HEK293 (cell line): ENCODE data around the gene XPNPEP1.

Source experiments
- BCL11B ChIP-seq: fragments of 450-650 bp; formaldehyde crosslinking; IDR thresholded peaks from 2 replicates; pipeline ENCODE4 v1.5.1; 2016; ENCODE audit warnings: low read depth, missing biosample characterization, missing genetic modification characterization
- CTCF ChIP-seq: fragments of 450-650 bp; formaldehyde crosslinking; IDR thresholded peaks from 2 replicates; pipeline ENCODE4 v1.5.1; 2016; ENCODE audit warnings: missing biosample characterization, missing genetic modification characterization
- MEIS1 ChIP-seq: sonication (generic); formaldehyde crosslinking; IDR thresholded peaks from 2 replicates; pipeline ENCODE4 v1.8.1; 2022; ENCODE audit warnings: missing genetic modification reagents, mild to moderate bottlenecking, borderline replicate concordance
- SCRT1 ChIP-seq: fragments of 450-650 bp; formaldehyde crosslinking; IDR thresholded peaks from 2 replicates; pipeline ENCODE4 v1.5.1; 2016; ENCODE audit warnings: missing biosample characterization, missing genetic modification characterization, borderline replicate concordance
- SP2 ChIP-seq: fragments of 450-650 bp; formaldehyde crosslinking; IDR thresholded peaks from 2 replicates; pipeline ENCODE4 v1.5.1; 2016; ENCODE audit warnings: missing biosample characterization, missing genetic modification characterization
- TCF7L2 ChIP-seq: IDR thresholded peaks from 2 replicates; pipeline ENCODE4 v1.6.1; 2011; ENCODE audit warnings: low read depth, mild to moderate bottlenecking, inconsistent platforms, low read length, moderate library complexity, borderline replicate concordance
- ZBTB21 ChIP-seq: fragments of 450-650 bp; formaldehyde crosslinking; IDR thresholded peaks from 2 replicates; pipeline ENCODE4 v1.5.1; 2017; ENCODE audit warnings: missing biosample characterization, missing genetic modification characterization
- ZEB2 ChIP-seq: fragments of 450-650 bp; formaldehyde crosslinking; IDR thresholded peaks from 2 replicates; pipeline ENCODE4 v1.5.1; 2016; ENCODE audit warnings: missing biosample characterization, missing genetic modification characterization
- ZNF274 ChIP-seq, 2 experiments: fragments of 200-500 bp in 1 of 2; fragments of 450-650 bp in 1 of 2; sonication (Bioruptor generic) in 1 of 2; formaldehyde crosslinking in 1 of 2; IDR thresholded peaks; 2 replicates each; pipeline versions ENCODE4 v1.5.1 to v1.6.1; 2014 to 2016; ENCODE audit warnings: borderline replicate concordance in 1 of 2, inconsistent platforms in 1 of 2, low read length in 1 of 2, missing biosample characterization in 1 of 2, missing genetic modification characterization in 1 of 2
- ZNF302 ChIP-seq: fragments of 450-650 bp; formaldehyde crosslinking; IDR thresholded peaks from 2 replicates; pipeline ENCODE4 v1.5.1; 2016; ENCODE audit warnings: missing biosample characterization, missing genetic modification characterization, low read depth
- ZNF645 ChIP-seq: fragments of 450-650 bp; formaldehyde crosslinking; IDR thresholded peaks from 2 replicates; pipeline ENCODE4; 2016; ENCODE audit warnings: missing biosample characterization, missing genetic modification characterization
- TF ChIP-seq, protein P1 (sequence below): fragments of 450-650 bp; formaldehyde crosslinking; IDR thresholded peaks from 2 replicates; pipeline ENCODE4 v1.5.1; 2017; ENCODE audit warnings: missing biosample characterization, mild to moderate bottlenecking, missing genetic modification characterization, moderate library complexity
- TF ChIP-seq, protein P2 (sequence below): IDR thresholded peaks from 2 replicates; pipeline ENCODE4 v1.6.1; 2011; ENCODE audit warnings: mild to moderate bottlenecking, low read depth, low read length, borderline replicate concordance
- TF ChIP-seq, protein P3 (sequence below): fragments of 450-650 bp; formaldehyde crosslinking; IDR thresholded peaks from 2 replicates; pipeline ENCODE4 v1.5.1; 2016; ENCODE audit warnings: missing biosample characterization, missing genetic modification characterization

- TF ChIP-seq, protein P1, sequence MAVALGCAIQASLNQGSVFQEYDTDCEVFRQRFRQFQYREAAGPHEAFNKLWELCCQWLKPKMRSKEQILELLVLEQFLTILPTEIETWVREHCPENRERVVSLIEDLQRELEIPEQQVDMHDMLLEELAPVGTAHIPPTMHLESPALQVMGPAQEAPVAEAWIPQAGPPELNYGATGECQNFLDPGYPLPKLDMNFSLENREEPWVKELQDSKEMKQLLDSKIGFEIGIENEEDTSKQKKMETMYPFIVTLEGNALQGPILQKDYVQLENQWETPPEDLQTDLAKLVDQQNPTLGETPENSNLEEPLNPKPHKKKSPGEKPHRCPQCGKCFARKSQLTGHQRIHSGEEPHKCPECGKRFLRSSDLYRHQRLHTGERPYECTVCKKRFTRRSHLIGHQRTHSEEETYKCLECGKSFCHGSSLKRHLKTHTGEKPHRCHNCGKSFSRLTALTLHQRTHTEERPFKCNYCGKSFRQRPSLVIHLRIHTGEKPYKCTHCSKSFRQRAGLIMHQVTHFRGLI (tag by site-specific recombination), result no peak
- TF ChIP-seq CTCF (no peak), MEIS1 (CRISPR knock-in tag) (no peak), ZNF645 (no peak), ZEB2 (tag by site-specific recombination) (no peak), BCL11B (tag by site-specific recombination) (no peak), SCRT1 (tag by site-specific recombination) (no peak), ZNF274 (IDR thresholded peaks at IDR 0.05; ENCODE audit: low read length) (no peak), ZNF274 (tag by site-specific recombination; IDR thresholded peaks at IDR 0.05; ENCODE audit: borderline replicate concordance) (no peak), SP2 (tag by site-specific recombination) (no peak), ZBTB21 (no peak), ZNF302 (tag by site-specific recombination) (no peak), TCF7L2 (no peak)
- TF ChIP-seq, protein P2, sequence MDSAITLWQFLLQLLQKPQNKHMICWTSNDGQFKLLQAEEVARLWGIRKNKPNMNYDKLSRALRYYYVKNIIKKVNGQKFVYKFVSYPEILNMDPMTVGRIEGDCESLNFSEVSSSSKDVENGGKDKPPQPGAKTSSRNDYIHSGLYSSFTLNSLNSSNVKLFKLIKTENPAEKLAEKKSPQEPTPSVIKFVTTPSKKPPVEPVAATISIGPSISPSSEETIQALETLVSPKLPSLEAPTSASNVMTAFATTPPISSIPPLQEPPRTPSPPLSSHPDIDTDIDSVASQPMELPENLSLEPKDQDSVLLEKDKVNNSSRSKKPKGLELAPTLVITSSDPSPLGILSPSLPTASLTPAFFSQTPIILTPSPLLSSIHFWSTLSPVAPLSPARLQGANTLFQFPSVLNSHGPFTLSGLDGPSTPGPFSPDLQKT, result no peak
- TF ChIP-seq, protein P3, sequence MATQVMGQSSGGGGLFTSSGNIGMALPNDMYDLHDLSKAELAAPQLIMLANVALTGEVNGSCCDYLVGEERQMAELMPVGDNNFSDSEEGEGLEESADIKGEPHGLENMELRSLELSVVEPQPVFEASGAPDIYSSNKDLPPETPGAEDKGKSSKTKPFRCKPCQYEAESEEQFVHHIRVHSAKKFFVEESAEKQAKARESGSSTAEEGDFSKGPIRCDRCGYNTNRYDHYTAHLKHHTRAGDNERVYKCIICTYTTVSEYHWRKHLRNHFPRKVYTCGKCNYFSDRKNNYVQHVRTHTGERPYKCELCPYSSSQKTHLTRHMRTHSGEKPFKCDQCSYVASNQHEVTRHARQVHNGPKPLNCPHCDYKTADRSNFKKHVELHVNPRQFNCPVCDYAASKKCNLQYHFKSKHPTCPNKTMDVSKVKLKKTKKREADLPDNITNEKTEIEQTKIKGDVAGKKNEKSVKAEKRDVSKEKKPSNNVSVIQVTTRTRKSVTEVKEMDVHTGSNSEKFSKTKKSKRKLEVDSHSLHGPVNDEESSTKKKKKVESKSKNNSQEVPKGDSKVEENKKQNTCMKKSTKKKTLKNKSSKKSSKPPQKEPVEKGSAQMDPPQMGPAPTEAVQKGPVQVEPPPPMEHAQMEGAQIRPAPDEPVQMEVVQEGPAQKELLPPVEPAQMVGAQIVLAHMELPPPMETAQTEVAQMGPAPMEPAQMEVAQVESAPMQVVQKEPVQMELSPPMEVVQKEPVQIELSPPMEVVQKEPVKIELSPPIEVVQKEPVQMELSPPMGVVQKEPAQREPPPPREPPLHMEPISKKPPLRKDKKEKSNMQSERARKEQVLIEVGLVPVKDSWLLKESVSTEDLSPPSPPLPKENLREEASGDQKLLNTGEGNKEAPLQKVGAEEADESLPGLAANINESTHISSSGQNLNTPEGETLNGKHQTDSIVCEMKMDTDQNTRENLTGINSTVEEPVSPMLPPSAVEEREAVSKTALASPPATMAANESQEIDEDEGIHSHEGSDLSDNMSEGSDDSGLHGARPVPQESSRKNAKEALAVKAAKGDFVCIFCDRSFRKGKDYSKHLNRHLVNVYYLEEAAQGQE, result no peak
Observed at GRCh38 chr10:109957092-109957797, 33.9 kb upstream of the XPNPEP1 start.
